Vagina (tissue), 2 donors: ENCODE data around the gene SLC30A2.

Source experiments
- CTCF ChIP-seq, 3 experiments: fragments of 450-650 bp in 2 of 3; fragments of 200-600 bp in 1 of 3; sonication (generic) in 1 of 3; IDR thresholded peaks; one replicate each; pipeline ENCODE4 v1.5.1; 2017 to 2019; ENCODE audit warnings: antibody characterized with exemption in 3 of 3, mild to moderate bottlenecking in 2 of 3, moderate library complexity in 2 of 3
- POLR2AphosphoS5 ChIP-seq, 2 donors: sonication (generic); formaldehyde crosslinking; IDR thresholded peaks; one replicate each; pipeline ENCODE4 v1.9.0; 2017; ENCODE audit warnings: antibody characterized with exemption in 2 of 2, mild to moderate bottlenecking in 2 of 2, low read depth in 1 of 2; ENCODE audit not compliant: insufficient read depth in 1 of 2

- TF ChIP-seq CTCF (IDR thresholded peaks at IDR 0.05), result no peak
- no peak for TF ChIP-seq POLR2AphosphoS5 (IDR thresholded peaks at IDR 0.05; ENCODE audit: insufficient read depth in 1 of 2, low read depth in 1 of 2)
These were observed 553 bp upstream of the SLC30A2 start for GRCh38 chr1:26046246-26047095.
